ENCODE measurements around the gene SERPINA5. TPM values are rescaled to one million over a fixed set of nuclear protein-coding genes. Genes with fewer than 3 reads are reported as not detected.

SERPINA5 gene
- total and polyA plus RNA-seq, 2 of the 8 experiments (the other 6 are each of a cell fraction or from before 2014, with no cell fraction given), result 1.8 to 1.9 TPM

GRCh38 chr14:94588311-94588710, 7.1 kb downstream of the SERPINA5 start:
- H3K9me3 ChIP-seq (ENCODE audit: insufficient read depth in 2 of 2, low read depth in 1 of 2, low read length in 1 of 2), result peaks cover 4 to 6% of the 10 kb centered on the region in 2 experiments; a peak in 2 of 4 replicates
- H2BK20ac ChIP-seq (ENCODE audit: low read length), result no peak overlapping the region
- ChIA-PET POLR2A (ENCODE audit: partially characterized antibody) (no interaction called here), CTCF (ENCODE audit: partially characterized antibody) (no interaction called here)
- no peaks in the 10 kb centered on the region for H3K4me1 ChIP-seq (replicated peaks in 1 of 4; ENCODE audit: control insufficient read depth in 3 of 4, insufficient read depth in 4 of 4, low read length in 3 of 4)
- no peak overlapping the region for H3K4ac ChIP-seq (replicated peaks; ENCODE audit: insufficient read length, low read depth, low read length)
- no peak overlapping the region for H2BK12ac ChIP-seq (ENCODE audit: low read depth, low read length)
- FAIRE-seq, result no peak
- no peak overlapping the region for H3K4me2 ChIP-seq (ENCODE audit: insufficient read depth in 1 of 2, low read depth in 2 of 2, low read length in 2 of 2)
- H3K56ac ChIP-seq (replicated peaks; ENCODE audit: insufficient read length, low read depth, low read length), result no peak overlapping the region
- H2AK5ac ChIP-seq (ENCODE audit: low read depth, low read length), result no peak overlapping the region
- no peak overlapping the region for H3K27ac ChIP-seq (ENCODE audit: low read depth, low read length)
- H3K36me3 ChIP-seq (ENCODE audit: control insufficient read depth in 2 of 4, insufficient read depth in 4 of 4, low read length in 3 of 4), result no peaks in the 10 kb centered on the region
- no peak overlapping the region for H3K18ac ChIP-seq (ENCODE audit: extremely low read depth, low read length)
- no peak for DNase-seq (ENCODE audit: low read depth in 1 of 2, low spot score in 2 of 2)
- TF ChIP-seq BCL11A (IDR thresholded peaks at IDR 0.05; ENCODE audit: low read depth in 2 of 2, low read length in 2 of 2) (no peak), RFX5 (IDR thresholded peaks at IDR 0.05; ENCODE audit: borderline replicate concordance, low read depth, low read length) (no peak), TEAD4 (IDR thresholded peaks at IDR 0.05; ENCODE audit: low read depth, low read length) (no peak), HDAC2 (IDR thresholded peaks at IDR 0.05; ENCODE audit: borderline replicate concordance in 1 of 2, low read depth in 2 of 2, low read length in 2 of 2) (no peak), CHD2 (IDR thresholded peaks at IDR 0.05; ENCODE audit: low read length) (no peak)
- no peak overlapping the region for H4K91ac ChIP-seq (replicated peaks; ENCODE audit: insufficient read length, low read length)
- H4K5ac ChIP-seq (ENCODE audit: insufficient read length, low read depth, low read length), result no peak overlapping the region
- WGBS, 2 experiments (ENCODE audit: extremely low coverage in 1 of 2, insufficient coverage in 1 of 2, insufficient read length in 1 of 2, insufficient replicate concordance in 2 of 2, low coverage in 1 of 2, low lambda C conversion rate in 2 of 2, missing lambda C conversion rate in 1 of 2), result 76% methylated on average over 4 of the region's 4 CpGs; no CpG with 5 or more reads in 1 of the 2 experiments
- no peaks in the 10 kb centered on the region; a peak in 1 of 7 replicates for H3K27me3 ChIP-seq (replicated peaks in 1 of 4; ENCODE audit: control insufficient read depth in 3 of 4, extremely low read depth in 1 of 4, insufficient read depth in 3 of 4, low read length in 3 of 4)
- peaks cover 5% of the 10 kb centered on the region; the same call in 1 of the 2 replicates for H3K23me2 ChIP-seq (ENCODE audit: low read depth, low read length)
- no peak overlapping the region for H2AFZ ChIP-seq (ENCODE audit: low read length)
- no peak overlapping the region for H2BK5ac ChIP-seq (ENCODE audit: low read depth, low read length)
- H3K9ac ChIP-seq (replicated peaks in 1 of 4; ENCODE audit: extremely low read depth in 1 of 4, low read depth in 3 of 4, low read length in 3 of 4), result no peak overlapping the region
- H3K4me3 ChIP-seq (ENCODE audit: extremely low read depth in 1 of 4, insufficient read depth in 2 of 4, low read depth in 3 of 4, low read length in 4 of 4), result no peak overlapping the region
- no peaks in the 10 kb centered on the region for H3K79me2 ChIP-seq (ENCODE audit: control insufficient read depth in 1 of 2, insufficient read depth in 2 of 2, low read length in 2 of 2)
- H2BK120ac ChIP-seq (replicated peaks; ENCODE audit: low read depth, low read length), result no peak overlapping the region
- H2BK15ac ChIP-seq (ENCODE audit: low read length), result no peak overlapping the region
- H3K79me1 ChIP-seq (ENCODE audit: low read depth, low read length), result no peaks in the 10 kb centered on the region
- no peak overlapping the region for H3K23ac ChIP-seq (ENCODE audit: insufficient read length)
- H4K20me1 ChIP-seq (replicated peaks in 1 of 2; ENCODE audit: control insufficient read depth in 1 of 2, insufficient read depth in 2 of 2, low read length in 2 of 2), result no peaks in the 10 kb centered on the region
- no peak overlapping the region for H3K14ac ChIP-seq (ENCODE audit: insufficient read length)
- no peak overlapping the region for H4K8ac ChIP-seq (ENCODE audit: extremely low read depth, insufficient read depth, low read length)

Data from H1 (cell line).